ENCODE results near the gene PMF1.

PMF1 gene

GRCh38 chr1:156241311-156241811, 28.6 kb downstream of the PMF1 start:
- DNase-seq, result no peak

GRCh38 chr1:156241926-156242325, 29.1 kb downstream of the PMF1 start, which contains the start of gene BGLAP:
Gene BGLAP (plus strand): TSS chr1:156242184. CDS start chr1:156242232, 48 bp downstream.
- DNase-seq, result no peak

GRCh38 chr1:156242738-156243137, 29.9 kb downstream of the PMF1 start:
- DNase-seq, result no peak

- no peak for DNase-seq
These were observed 31.3 kb downstream of the PMF1 start for GRCh38 chr1:156244126-156244525.

GRCh38 chr1:156244712-156245111, 31.9 kb downstream of the PMF1 start:
- no peak for DNase-seq

- DNase-seq, result no peak
These were observed 32.8 kb downstream of the PMF1 start for GRCh38 chr1:156245451-156246232.

GRCh38 chr1:156246241-156246780, 33.5 kb downstream of the PMF1 start:
- DNase-seq, result no peak

GRCh38 chr1:156246781-156247459, 34.1 kb downstream of the PMF1 start:
- DNase-seq, result no peak

GRCh38 chr1:156247460-156248322, 34.9 kb downstream of the PMF1 start, which contains the start of gene PAQR6:
Gene PAQR6 (minus strand): TSS chr1:156248056. CDS start chr1:156246731, 1,325 bp downstream.
- DNase-seq, result no peak

GRCh38 chr1:156248323-156248683, 35.5 kb downstream of the PMF1 start:
- DNase-seq, result no peak

GRCh38 chr1:156249593-156249992, 36.8 kb downstream of the PMF1 start:
- DNase-seq, result no peak

- no peak for DNase-seq
These were observed 38.7 kb downstream of the PMF1 start for GRCh38 chr1:156251527-156251926.

- DNase-seq, result no peak
These were observed 40.8 kb downstream of the PMF1 start for GRCh38 chr1:156253634-156254033.

GRCh38 chr1:156257711-156258110, 44.9 kb downstream of the PMF1 start:
- no peak for DNase-seq

- no peak for DNase-seq
These were observed 46.1 kb downstream of the PMF1 start for GRCh38 chr1:156258859-156259258.

GRCh38 chr1:156259805-156260204, 47.0 kb downstream of the PMF1 start:
- DNase-seq, result no peak

GRCh38 chr1:156260896-156261295, 48.1 kb downstream of the PMF1 start:
- no peak for DNase-seq

- DNase-seq, result no peak
These were observed 49.9 kb downstream of the PMF1 start for GRCh38 chr1:156262461-156263287.

- DNase-seq, result no peak
These were observed 50.5 kb downstream of the PMF1 start for GRCh38 chr1:156263288-156263655.

GRCh38 chr1:156266051-156266450, 53.2 kb downstream of the PMF1 start:
- DNase-seq, result no peak

- no peak for DNase-seq
These were observed 55.5 kb downstream of the PMF1 start for GRCh38 chr1:156268336-156268735.

GRCh38 chr1:156270314-156270713, 57.5 kb downstream of the PMF1 start:
- no peak for DNase-seq
